Neuronal stem cell (in vitro differentiated cells): ENCODE data around the gene MARK3.

Source experiments
- DNase-seq: peaks from one replicate; pipeline ENCODE4 v3.0.0-alpha.2; 2013; ENCODE audit warnings: low spot score
- H2AFZ ChIP-seq: one replicate; pipeline ENCODE4 v1.6.1; 2013; ENCODE audit warnings: mild to moderate bottlenecking, low read length, inconsistent platforms
- H2AK5ac ChIP-seq: 2 replicates; pipeline ENCODE4 v1.6.1; 2013; ENCODE audit warnings: low read depth, mild to moderate bottlenecking, inconsistent platforms, low read length, moderate library complexity, mixed read lengths
- H2BK120ac ChIP-seq: 2 replicates; pipeline ENCODE4 v1.6.1; 2013; ENCODE audit warnings: low read depth, mild to moderate bottlenecking, inconsistent platforms, low read length, moderate library complexity, mixed read lengths
- H2BK12ac ChIP-seq: one replicate; pipeline ENCODE4 v1.6.1; 2013; ENCODE audit warnings: low read length, inconsistent platforms
- H2BK15ac ChIP-seq: 2 replicates; pipeline ENCODE4 v1.6.1; 2013; ENCODE audit warnings: mild to moderate bottlenecking, low read length, inconsistent platforms, mixed read lengths
- H2BK5ac ChIP-seq: one replicate; pipeline ENCODE4 v1.6.1; 2013; ENCODE audit warnings: inconsistent platforms, mild to moderate bottlenecking, low read length, moderate library complexity
- H3K14ac ChIP-seq: one replicate; pipeline ENCODE4 v1.6.1; 2013; ENCODE audit warnings: low read length, inconsistent platforms
- H3K18ac ChIP-seq: 2 replicates; pipeline ENCODE4 v1.6.1; 2013; ENCODE audit warnings: low read length, inconsistent platforms
- H3K23ac ChIP-seq: 2 replicates; pipeline ENCODE4 v1.6.1; 2013; ENCODE audit warnings: low read depth, mild to moderate bottlenecking, mixed read lengths, low read length, inconsistent platforms; ENCODE audit not compliant: poor library complexity
- H3K27ac ChIP-seq: replicated peaks from 3 replicates; pipeline ENCODE4 v1.5.1; 2013; ENCODE audit warnings: low read length, inconsistent platforms
- H3K27me3 ChIP-seq, 3 experiments: 2 replicates each; pipeline ENCODE4 v1.6.1; 2013; ENCODE audit warnings: low read length in 3 of 3, mild to moderate bottlenecking in 2 of 3, inconsistent platforms in 1 of 3, low read depth in 1 of 3, mixed read lengths in 1 of 3, moderate library complexity in 1 of 3; ENCODE audit not compliant: control insufficient read depth in 3 of 3, insufficient read depth in 3 of 3
- H3K36me3 ChIP-seq, 2 donors: replicated peaks in 1 of 2; 2 replicates each; pipeline ENCODE4 v1.6.1; 2013; ENCODE audit warnings: low read length in 2 of 2; ENCODE audit not compliant: control insufficient read depth in 2 of 2, insufficient read depth in 2 of 2
- H3K4ac ChIP-seq: 2 replicates; pipeline ENCODE4 v1.6.1; 2013; ENCODE audit warnings: inconsistent platforms, mild to moderate bottlenecking, low read length, moderate library complexity
- H3K4me1 ChIP-seq, 2 donors: 1 replicate in 1 of 2; 2 replicates in 1 of 2; pipeline ENCODE4 v1.6.1; 2013; ENCODE audit warnings: low read length in 2 of 2, low read depth in 1 of 2; ENCODE audit not compliant: control insufficient read depth in 2 of 2, insufficient read depth in 1 of 2
- H3K4me2 ChIP-seq: one replicate; pipeline ENCODE4 v1.6.1; 2013; ENCODE audit warnings: mild to moderate bottlenecking, low read length, inconsistent platforms; ENCODE audit not compliant: insufficient read depth, poor library complexity, severe bottlenecking
- H3K4me3 ChIP-seq, 2 donors: 2 replicates each; pipeline ENCODE4 v1.5.1; 2013; ENCODE audit warnings: low read length in 2 of 2, mild to moderate bottlenecking in 2 of 2, inconsistent platforms in 1 of 2, moderate library complexity in 1 of 2
- H3K79me1 ChIP-seq: one replicate; pipeline ENCODE4 v1.6.1; 2013; ENCODE audit warnings: low read depth, mild to moderate bottlenecking, inconsistent platforms, low read length, moderate library complexity
- H3K9ac ChIP-seq: one replicate; pipeline ENCODE4 v1.6.1; 2013; ENCODE audit warnings: mild to moderate bottlenecking, low read depth, low read length, inconsistent platforms; ENCODE audit not compliant: poor library complexity
- H3K9me3 ChIP-seq, 2 donors: replicated peaks in 1 of 2; 2 replicates each; pipeline versions ENCODE3 to v1.6.1; 2013; ENCODE audit warnings: low read length in 2 of 2, mild to moderate bottlenecking in 2 of 2, inconsistent platforms in 1 of 2, low read depth in 1 of 2, mixed read lengths in 1 of 2, moderate library complexity in 1 of 2; ENCODE audit not compliant: control insufficient read depth in 2 of 2, insufficient read depth in 1 of 2
- H4K8ac ChIP-seq: one replicate; pipeline ENCODE4 v1.6.1; 2013; ENCODE audit warnings: low read depth, mild to moderate bottlenecking, inconsistent platforms, low read length, moderate library complexity
- H4K91ac ChIP-seq: one replicate; pipeline ENCODE4 v1.6.1; 2013; ENCODE audit warnings: low read length, low read depth, mild to moderate bottlenecking, inconsistent platforms; ENCODE audit not compliant: poor library complexity
- WGBS, 2 donors: extraction: QIAGEN DNeasy Blood & Tissue Kit; methylation state at CpG; one replicate each; pipeline ENCODE4 v1.1.7; 2013; ENCODE audit warnings: missing lambda C conversion rate in 2 of 2, mixed read lengths in 1 of 2; ENCODE audit not compliant: insufficient read length in 2 of 2, insufficient replicate concordance in 1 of 2; ENCODE audit errors: extremely low coverage in 2 of 2; 5-methylcytosine and 5-hydroxymethylcytosine counted together

MARK3 gene

DNA sequence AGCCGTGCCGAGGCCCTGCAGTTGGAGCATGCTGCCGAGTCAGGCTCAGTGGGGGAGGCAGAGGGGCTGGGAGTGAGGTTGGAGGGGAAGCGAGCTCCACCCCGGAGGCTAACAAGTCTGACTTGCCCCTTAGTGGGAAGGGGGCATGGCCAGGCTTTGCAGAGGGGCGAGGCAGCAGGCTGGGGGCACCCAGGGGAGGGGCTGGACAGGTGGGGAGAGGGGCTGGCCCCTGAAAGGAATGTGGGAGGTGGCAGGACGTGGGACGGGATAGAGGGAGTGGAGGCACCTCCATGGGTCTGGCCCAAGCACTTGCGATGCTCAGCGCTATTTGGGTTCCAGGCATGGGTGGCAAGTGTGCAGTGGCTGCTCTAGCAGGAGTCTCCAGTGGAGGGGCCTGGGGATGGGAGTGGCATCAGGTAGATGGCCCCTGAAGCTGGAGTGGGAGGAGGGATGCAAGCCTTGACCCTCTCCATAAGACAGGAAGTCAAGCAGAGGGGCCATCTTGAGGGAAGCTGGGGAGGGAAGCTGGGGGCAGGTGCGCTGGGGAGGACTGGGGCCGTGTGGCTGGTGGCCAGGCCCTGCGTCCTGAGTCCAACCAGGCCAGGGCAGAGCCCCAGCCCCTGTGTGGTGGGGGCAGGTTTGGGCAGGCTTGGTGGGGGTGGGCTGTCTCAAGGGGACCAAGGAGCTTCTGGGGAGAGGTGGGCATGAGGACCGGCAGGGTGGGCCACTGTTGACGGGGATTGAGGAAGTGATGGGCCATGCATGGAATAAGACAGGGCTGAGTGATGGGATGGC lies 146.4 kb downstream of the MARK3 start:
- Histone ChIP-seq H3K4me1 (peaks cover 13 to 28% of the 10 kb centered on the region in 2 donors), H2BK120ac (no peak overlapping the region), H2AFZ (no peak overlapping the region), H3K23ac (no peak overlapping the region), H3K4ac (no peak overlapping the region), H3K18ac (no peak overlapping the region), H3K27ac (no peak overlapping the region), H2AK5ac (no peak overlapping the region), H4K91ac (no peak overlapping the region), H3K4me3 (no peak overlapping the region), H3K9ac (no peak overlapping the region), H4K8ac (no peak overlapping the region), H2BK12ac (no peak overlapping the region), H3K4me2 (no peak overlapping the region), H3K79me1 (peaks cover 14% of the 10 kb centered on the region), H2BK5ac (no peak overlapping the region), H3K36me3 (peaks cover 2 to 23% of the 10 kb centered on the region in 2 donors), H3K14ac (no peak overlapping the region), H3K27me3 (no peaks in the 10 kb centered on the region), H2BK15ac (no peak overlapping the region), H3K9me3 (peaks cover 0 to 1% of the 10 kb centered on the region in 2 donors)
- DNase-seq = no peak
- no CpG with 5 or more reads among the region's 15 CpGs for WGBS, 2 donors

DNA sequence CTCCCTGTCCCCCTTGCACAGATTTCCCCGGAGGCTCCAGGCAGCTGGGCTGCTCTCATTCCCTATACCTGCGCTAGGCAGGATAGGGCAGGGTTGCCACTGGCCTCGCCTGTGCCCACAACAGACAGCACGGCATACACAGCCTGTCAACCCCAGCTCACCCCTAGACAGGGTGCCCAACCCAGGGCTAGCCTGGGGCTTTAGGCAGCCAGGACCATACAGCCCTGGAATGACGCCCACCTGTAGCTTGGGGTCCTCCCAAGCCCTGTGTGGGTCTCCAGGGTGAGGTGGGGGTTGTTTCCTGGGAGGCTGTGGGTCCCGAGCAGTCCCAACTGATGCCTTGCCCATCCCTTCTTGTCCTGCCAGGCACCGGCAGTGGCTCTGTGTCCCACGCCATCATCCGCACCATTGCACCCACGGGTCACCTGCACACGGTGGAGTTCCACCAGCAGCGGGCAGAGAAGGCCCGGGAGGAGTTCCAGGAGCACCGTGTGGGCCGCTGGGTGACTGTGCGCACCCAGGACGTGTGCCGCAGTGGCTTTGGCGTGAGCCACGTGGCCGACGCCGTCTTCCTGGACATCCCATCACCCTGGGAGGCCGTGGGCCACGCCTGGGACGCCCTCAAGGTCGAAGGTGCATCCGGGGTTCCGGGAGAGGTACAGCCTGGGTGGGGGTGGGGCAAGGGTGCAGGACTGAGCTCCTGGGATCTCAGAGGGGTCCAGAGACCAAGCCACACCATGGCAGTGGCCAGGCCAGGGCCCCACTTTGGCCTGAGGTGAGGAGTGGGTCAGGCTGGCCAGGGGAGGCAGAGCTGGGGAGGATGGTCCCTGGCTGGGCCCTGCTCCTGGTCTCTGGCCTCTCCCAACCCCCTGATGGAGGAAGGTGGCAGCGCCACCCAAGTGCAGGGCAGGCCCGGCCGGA lies 147.3 kb downstream of the MARK3 start:
- Histone ChIP-seq H3K9ac (no peak overlapping the region), H3K18ac (no peak overlapping the region), H3K14ac (no peak overlapping the region), H3K27me3 (no peaks in the 10 kb centered on the region), H2BK12ac (no peak overlapping the region), H3K4me2 (no peak overlapping the region), H2BK15ac (no peak overlapping the region), H3K4ac (no peak overlapping the region), H3K79me1 (peaks cover 14% of the 10 kb centered on the region), H2BK120ac (no peak overlapping the region), H4K8ac (no peak overlapping the region), H2AK5ac (peak overlapping the region; percentile 28), H2BK5ac (peak overlapping the region; percentile 39), H4K91ac (no peak overlapping the region), H2AFZ (no peak overlapping the region), H3K23ac (no peak overlapping the region), H3K9me3 (peaks cover 0 to 1% of the 10 kb centered on the region in 2 donors), H3K4me1 (peaks cover 13 to 28% of the 10 kb centered on the region in 2 donors), H3K4me3 (no peak overlapping the region), H3K36me3 (peaks cover 4 to 23% of the 10 kb centered on the region in 2 donors), H3K27ac (no peak overlapping the region)
- no peak for DNase-seq
- no CpG with 5 or more reads among the region's 32 CpGs for WGBS, 2 donors

DNA sequence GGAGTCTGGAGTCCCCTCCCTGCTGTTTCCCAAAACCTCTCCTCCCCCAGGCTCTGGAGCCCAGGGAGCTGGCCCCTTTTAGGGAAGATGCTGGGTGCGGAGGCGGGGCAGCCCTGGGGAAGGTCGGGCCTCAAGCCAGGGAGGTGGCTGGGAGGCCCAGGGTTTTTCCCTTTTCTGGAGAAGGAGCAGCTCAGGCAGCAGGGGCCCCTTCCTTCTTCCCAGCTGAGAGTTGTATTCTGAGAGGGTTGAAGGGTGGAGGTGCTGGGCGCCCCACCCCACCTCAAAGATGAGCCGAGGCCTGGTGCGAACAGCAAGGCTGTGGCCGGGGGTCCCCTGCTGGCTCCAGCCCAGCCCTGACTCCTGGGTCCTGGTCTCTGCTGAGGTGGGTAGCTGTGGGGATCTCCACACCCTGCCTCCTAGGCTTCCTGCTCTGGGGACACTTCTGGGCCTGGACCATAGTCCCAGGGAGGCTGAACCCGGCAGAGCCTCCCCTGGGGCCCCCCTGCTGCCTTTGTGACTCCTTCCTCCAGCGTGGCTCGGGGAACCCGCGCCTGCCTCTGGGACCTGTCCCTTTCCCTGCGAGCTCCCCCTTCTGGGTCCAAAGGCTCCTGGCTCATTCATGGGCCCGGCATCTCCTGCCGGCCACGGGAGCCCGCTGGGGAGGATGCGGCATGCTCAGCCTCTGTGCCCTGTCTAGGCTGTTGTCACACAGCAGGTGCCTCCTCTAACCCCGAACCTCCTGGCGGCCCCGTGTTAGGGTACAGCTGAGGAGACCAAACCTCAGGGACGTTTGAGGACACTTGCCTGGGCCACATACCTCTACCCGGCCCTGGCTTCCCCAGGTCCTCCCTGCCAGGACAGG lies 148.2 kb downstream of the MARK3 start:
- H3K23ac ChIP-seq = no peak overlapping the region
- no peak overlapping the region for H3K14ac ChIP-seq
- no peak overlapping the region for H2AFZ ChIP-seq
- H4K8ac ChIP-seq = no peak overlapping the region
- H3K4me3 ChIP-seq = no peak overlapping the region
- no peak overlapping the region for H3K4me2 ChIP-seq
- H2AK5ac ChIP-seq = peak overlapping the region; percentile 28
- H3K4me1 ChIP-seq = peaks cover 8 to 20% of the 10 kb centered on the region in 2 donors
- no peak overlapping the region for H2BK120ac ChIP-seq
- no peak for DNase-seq
- no CpG with 5 or more reads among the region's 23 CpGs for WGBS, 2 donors
- no peaks in the 10 kb centered on the region for H3K27me3 ChIP-seq
- H2BK5ac ChIP-seq = peak overlapping the region; percentile 39
- no peak overlapping the region for H3K18ac ChIP-seq
- H4K91ac ChIP-seq = no peak overlapping the region
- no peak overlapping the region for H2BK12ac ChIP-seq
- peaks cover 4 to 23% of the 10 kb centered on the region in 2 donors for H3K36me3 ChIP-seq
- peaks cover 0 to 3% of the 10 kb centered on the region in 2 donors for H3K9me3 ChIP-seq
- no peak overlapping the region for H3K9ac ChIP-seq
- H2BK15ac ChIP-seq = no peak overlapping the region
- H3K79me1 ChIP-seq = peaks cover 14% of the 10 kb centered on the region
- no peak overlapping the region for H3K4ac ChIP-seq
- no peak overlapping the region for H3K27ac ChIP-seq
